SK-N-SH treated with all-trans-retinoic acid at 6 μM for 48 hours (cell line): ENCODE data around the gene ANKRD34C.

Source experiments
- ARNTL ChIP-seq: fragments of 450-650 bp; formaldehyde crosslinking; IDR thresholded peaks from 2 replicates; pipeline ENCODE4 v1.5.0; 2020; ENCODE audit warnings: low read depth, mild to moderate bottlenecking, moderate library complexity, borderline replicate concordance
- BACH2 ChIP-seq: fragments of 250-450 bp; sonication (Bioruptor Pico); IDR thresholded peaks from 2 replicates; pipeline ENCODE4 v1.9.0; 2021; ENCODE audit warnings: mild to moderate bottlenecking, borderline replicate concordance
- GLIS3 ChIP-seq: fragments of 250-450 bp; sonication (Bioruptor Pico); IDR thresholded peaks from 2 replicates; pipeline ENCODE4 v1.5.0; 2020; ENCODE audit warnings: mild to moderate bottlenecking, moderate library complexity
- PPARA ChIP-seq: fragments of 250-450 bp; sonication (Bioruptor Pico); IDR thresholded peaks from 2 replicates; pipeline ENCODE4 v1.5.0; 2020; ENCODE audit warnings: mild to moderate bottlenecking, borderline replicate concordance
- RARB ChIP-seq: fragments of 250-450 bp; sonication (Bioruptor Pico); IDR thresholded peaks from 2 replicates; pipeline ENCODE4 v1.8.0; 2021; ENCODE audit warnings: mild to moderate bottlenecking, moderate library complexity
- TOX ChIP-seq: fragments of 250-450 bp; sonication (Bioruptor Pico); IDR thresholded peaks from 2 replicates; pipeline ENCODE4 v1.8.0; 2021; ENCODE audit warnings: mild to moderate bottlenecking, moderate library complexity, borderline replicate concordance
- ZNF565 ChIP-seq: fragments of 450-650 bp; formaldehyde crosslinking; conservative IDR thresholded peaks from 2 replicates; pipeline ENCODE4 v1.5.0; 2020; ENCODE audit warnings: low read depth, mild to moderate bottlenecking, moderate library complexity
- ZNF70 ChIP-seq: fragments of 450-650 bp; formaldehyde crosslinking; IDR thresholded peaks from 2 replicates; pipeline ENCODE4 v1.5.0; 2020; ENCODE audit warnings: mild to moderate bottlenecking, moderate library complexity
- TF ChIP-seq, protein P1 (sequence below): fragments of 250-450 bp; sonication (Bioruptor Pico); IDR thresholded peaks from 2 replicates; pipeline ENCODE4 v1.8.0; 2021; ENCODE audit warnings: low read depth, mild to moderate bottlenecking, moderate library complexity, borderline replicate concordance
- TF ChIP-seq, protein P2 (sequence below): fragments of 250-450 bp; sonication (Bioruptor Pico); IDR thresholded peaks from 2 replicates; pipeline ENCODE4 v1.5.0; 2020; ENCODE audit warnings: mild to moderate bottlenecking, moderate library complexity
- TF ChIP-seq, protein P3 (sequence below): fragments of 250-450 bp; sonication (Bioruptor Pico); IDR thresholded peaks from 2 replicates; pipeline ENCODE4 v1.5.1; 2020; ENCODE audit warnings: low read depth, mild to moderate bottlenecking, moderate library complexity
- TF ChIP-seq, protein P4 (sequence below): fragments of 250-450 bp; sonication (Bioruptor Pico); IDR thresholded peaks from 2 replicates; pipeline ENCODE4 v1.5.1; 2021; ENCODE audit warnings: mild to moderate bottlenecking, moderate library complexity
- TF ChIP-seq, protein P5 (sequence below): fragments of 250-450 bp; sonication (Bioruptor Pico); IDR thresholded peaks from 2 replicates; pipeline ENCODE4 v1.8.0; 2020; ENCODE audit warnings: mild to moderate bottlenecking, moderate library complexity, borderline replicate concordance

DNA sequence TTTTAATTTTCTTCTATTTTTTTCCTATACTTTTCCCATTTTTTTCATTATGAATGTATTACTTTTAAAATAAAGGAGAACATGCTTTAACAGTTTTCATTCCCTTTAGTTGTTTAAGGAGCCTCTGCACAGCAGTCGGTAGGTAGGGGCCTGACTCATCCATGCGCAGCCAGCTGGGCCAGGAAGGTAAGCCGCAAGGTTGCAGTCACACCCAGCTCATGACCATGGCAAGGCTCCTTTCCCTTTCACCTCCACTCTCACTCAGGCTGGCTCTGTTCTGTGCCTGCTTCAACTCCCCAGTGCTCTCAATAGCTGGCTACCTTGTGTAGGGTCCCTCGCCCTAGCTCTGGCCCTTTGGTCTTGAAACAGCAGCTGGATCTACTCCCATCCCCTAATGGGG is 17.4 kb upstream of the ANKRD34C start:
- no peak for TF ChIP-seq RARB (CRISPR knock-in tag)
- TF ChIP-seq, protein P1, sequence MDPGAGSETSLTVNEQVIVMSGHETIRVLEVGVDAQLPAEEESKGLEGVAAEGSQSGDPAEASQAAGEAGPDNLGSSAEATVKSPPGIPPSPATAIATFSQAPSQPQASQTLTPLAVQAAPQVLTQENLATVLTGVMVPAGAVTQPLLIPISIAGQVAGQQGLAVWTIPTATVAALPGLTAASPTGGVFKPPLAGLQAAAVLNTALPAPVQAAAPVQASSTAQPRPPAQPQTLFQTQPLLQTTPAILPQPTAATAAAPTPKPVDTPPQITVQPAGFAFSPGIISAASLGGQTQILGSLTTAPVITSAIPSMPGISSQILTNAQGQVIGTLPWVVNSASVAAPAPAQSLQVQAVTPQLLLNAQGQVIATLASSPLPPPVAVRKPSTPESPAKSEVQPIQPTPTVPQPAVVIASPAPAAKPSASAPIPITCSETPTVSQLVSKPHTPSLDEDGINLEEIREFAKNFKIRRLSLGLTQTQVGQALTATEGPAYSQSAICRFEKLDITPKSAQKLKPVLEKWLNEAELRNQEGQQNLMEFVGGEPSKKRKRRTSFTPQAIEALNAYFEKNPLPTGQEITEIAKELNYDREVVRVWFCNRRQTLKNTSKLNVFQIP, result no peak
- no peak for TF ChIP-seq ZNF565
- no peak for TF ChIP-seq PPARA (CRISPR knock-in tag)
- TF ChIP-seq ZNF70 (CRISPR knock-in tag), result no peak
- TF ChIP-seq, protein P2, sequence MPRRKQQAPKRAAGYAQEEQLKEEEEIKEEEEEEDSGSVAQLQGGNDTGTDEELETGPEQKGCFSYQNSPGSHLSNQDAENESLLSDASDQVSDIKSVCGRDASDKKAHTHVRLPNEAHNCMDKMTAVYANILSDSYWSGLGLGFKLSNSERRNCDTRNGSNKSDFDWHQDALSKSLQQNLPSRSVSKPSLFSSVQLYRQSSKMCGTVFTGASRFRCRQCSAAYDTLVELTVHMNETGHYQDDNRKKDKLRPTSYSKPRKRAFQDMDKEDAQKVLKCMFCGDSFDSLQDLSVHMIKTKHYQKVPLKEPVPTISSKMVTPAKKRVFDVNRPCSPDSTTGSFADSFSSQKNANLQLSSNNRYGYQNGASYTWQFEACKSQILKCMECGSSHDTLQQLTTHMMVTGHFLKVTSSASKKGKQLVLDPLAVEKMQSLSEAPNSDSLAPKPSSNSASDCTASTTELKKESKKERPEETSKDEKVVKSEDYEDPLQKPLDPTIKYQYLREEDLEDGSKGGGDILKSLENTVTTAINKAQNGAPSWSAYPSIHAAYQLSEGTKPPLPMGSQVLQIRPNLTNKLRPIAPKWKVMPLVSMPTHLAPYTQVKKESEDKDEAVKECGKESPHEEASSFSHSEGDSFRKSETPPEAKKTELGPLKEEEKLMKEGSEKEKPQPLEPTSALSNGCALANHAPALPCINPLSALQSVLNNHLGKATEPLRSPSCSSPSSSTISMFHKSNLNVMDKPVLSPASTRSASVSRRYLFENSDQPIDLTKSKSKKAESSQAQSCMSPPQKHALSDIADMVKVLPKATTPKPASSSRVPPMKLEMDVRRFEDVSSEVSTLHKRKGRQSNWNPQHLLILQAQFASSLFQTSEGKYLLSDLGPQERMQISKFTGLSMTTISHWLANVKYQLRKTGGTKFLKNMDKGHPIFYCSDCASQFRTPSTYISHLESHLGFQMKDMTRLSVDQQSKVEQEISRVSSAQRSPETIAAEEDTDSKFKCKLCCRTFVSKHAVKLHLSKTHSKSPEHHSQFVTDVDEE (CRISPR knock-in tag), result no peak
- no peak for TF ChIP-seq GLIS3 (CRISPR knock-in tag)
- TF ChIP-seq ARNTL (CRISPR knock-in tag), result no peak
- TF ChIP-seq, protein P3, sequence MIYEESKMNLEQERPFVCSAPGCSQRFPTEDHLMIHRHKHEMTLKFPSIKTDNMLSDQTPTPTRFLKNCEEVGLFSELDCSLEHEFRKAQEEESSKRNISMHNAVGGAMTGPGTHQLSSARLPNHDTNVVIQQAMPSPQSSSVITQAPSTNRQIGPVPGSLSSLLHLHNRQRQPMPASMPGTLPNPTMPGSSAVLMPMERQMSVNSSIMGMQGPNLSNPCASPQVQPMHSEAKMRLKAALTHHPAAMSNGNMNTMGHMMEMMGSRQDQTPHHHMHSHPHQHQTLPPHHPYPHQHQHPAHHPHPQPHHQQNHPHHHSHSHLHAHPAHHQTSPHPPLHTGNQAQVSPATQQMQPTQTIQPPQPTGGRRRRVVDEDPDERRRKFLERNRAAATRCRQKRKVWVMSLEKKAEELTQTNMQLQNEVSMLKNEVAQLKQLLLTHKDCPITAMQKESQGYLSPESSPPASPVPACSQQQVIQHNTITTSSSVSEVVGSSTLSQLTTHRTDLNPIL (CRISPR knock-in tag), result no peak
- no peak for TF ChIP-seq BACH2
- TF ChIP-seq, protein P4, sequence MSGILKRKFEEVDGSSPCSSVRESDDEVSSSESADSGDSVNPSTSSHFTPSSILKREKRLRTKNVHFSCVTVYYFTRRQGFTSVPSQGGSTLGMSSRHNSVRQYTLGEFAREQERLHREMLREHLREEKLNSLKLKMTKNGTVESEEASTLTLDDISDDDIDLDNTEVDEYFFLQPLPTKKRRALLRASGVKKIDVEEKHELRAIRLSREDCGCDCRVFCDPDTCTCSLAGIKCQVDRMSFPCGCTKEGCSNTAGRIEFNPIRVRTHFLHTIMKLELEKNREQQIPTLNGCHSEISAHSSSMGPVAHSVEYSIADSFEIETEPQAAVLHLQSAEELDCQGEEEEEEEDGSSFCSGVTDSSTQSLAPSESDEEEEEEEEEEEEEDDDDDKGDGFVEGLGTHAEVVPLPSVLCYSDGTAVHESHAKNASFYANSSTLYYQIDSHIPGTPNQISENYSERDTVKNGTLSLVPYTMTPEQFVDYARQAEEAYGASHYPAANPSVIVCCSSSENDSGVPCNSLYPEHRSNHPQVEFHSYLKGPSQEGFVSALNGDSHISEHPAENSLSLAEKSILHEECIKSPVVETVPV (CRISPR knock-in tag), result no peak
- TF ChIP-seq, protein P5, sequence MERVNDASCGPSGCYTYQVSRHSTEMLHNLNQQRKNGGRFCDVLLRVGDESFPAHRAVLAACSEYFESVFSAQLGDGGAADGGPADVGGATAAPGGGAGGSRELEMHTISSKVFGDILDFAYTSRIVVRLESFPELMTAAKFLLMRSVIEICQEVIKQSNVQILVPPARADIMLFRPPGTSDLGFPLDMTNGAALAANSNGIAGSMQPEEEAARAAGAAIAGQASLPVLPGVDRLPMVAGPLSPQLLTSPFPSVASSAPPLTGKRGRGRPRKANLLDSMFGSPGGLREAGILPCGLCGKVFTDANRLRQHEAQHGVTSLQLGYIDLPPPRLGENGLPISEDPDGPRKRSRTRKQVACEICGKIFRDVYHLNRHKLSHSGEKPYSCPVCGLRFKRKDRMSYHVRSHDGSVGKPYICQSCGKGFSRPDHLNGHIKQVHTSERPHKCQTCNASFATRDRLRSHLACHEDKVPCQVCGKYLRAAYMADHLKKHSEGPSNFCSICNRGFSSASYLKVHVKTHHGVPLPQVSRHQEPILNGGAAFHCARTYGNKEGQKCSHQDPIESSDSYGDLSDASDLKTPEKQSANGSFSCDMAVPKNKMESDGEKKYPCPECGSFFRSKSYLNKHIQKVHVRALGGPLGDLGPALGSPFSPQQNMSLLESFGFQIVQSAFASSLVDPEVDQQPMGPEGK, result no peak
- TF ChIP-seq TOX, result no peak
